ENCODE results near the gene GP5. TPM values are rescaled to one million over a fixed set of nuclear protein-coding genes. Genes with fewer than 3 reads are reported as not detected.

GP5 gene
- total RNA-seq, 1 experiment from 2014 or later: not detected

- BruUV-seq (replicated peaks): no TSS peak
- no peak for DNase-seq
- Histone ChIP-seq H4K20me1 (ENCODE audit: insufficient read depth) (no peaks in the 10 kb centered on the region), H3K4me1 (replicated peaks; ENCODE audit: insufficient read depth) (no peaks in the 10 kb centered on the region), H3K9me2 (ENCODE audit: insufficient read depth) (no peaks in the 10 kb centered on the region), H3K36me3 (ENCODE audit: low read depth) (no peaks in the 10 kb centered on the region), H3K27ac (no peak overlapping the region), H3F3A (ENCODE audit: insufficient read depth, low read depth) (no peaks in the 10 kb centered on the region; the same call in 1 of the 2 replicates), H3K27me3 (ENCODE audit: insufficient read depth, low read depth) (peaks cover 20% of the 10 kb centered on the region; the same call in 1 of the 2 replicates), H3K9me3 (ENCODE audit: insufficient read depth, low read depth) (peaks cover 10% of the 10 kb centered on the region; the same call in 1 of the 2 replicates), H3K4me3 (no peak overlapping the region), H3K4me2 (no peak overlapping the region), H2AFZ (no peak overlapping the region), H3K79me2 (ENCODE audit: low read depth) (no peaks in the 10 kb centered on the region)
- intact Hi-C loops (cut with micrococcal nuclease; ENCODE audit: unreplicated experiment): no loop called here
- ChIA-PET CTCF (no interaction called here), POLR2A (ENCODE audit: unreplicated experiment) (no interaction called here)
- TF ChIP-seq CTCF (conservative IDR thresholded peaks at IDR 0.05) (no peak), EZH2 (IDR thresholded peaks at IDR 0.05; ENCODE audit: low read depth) (no peak)
Measured at GRCh38 chr3:194392576-194392975, 6.5 kb downstream of the GP5 start.

GRCh38 chr3:194390835-194391234, 8.2 kb downstream of the GP5 start:
- no peak for DNase-seq
- Histone ChIP-seq H3K27me3 (ENCODE audit: insufficient read depth, low read depth) (peaks cover 20% of the 10 kb centered on the region; the same call in 1 of the 2 replicates), H4K20me1 (ENCODE audit: insufficient read depth) (no peaks in the 10 kb centered on the region), H3K9me3 (ENCODE audit: insufficient read depth, low read depth) (peaks cover 10% of the 10 kb centered on the region; the same call in 1 of the 2 replicates), H3K4me1 (replicated peaks; ENCODE audit: insufficient read depth) (no peaks in the 10 kb centered on the region), H3K27ac (no peak overlapping the region), H3K9me2 (ENCODE audit: insufficient read depth) (no peaks in the 10 kb centered on the region), H3K4me3 (no peak overlapping the region), H3K79me2 (ENCODE audit: low read depth) (no peaks in the 10 kb centered on the region), H3K36me3 (ENCODE audit: low read depth) (no peaks in the 10 kb centered on the region), H3F3A (ENCODE audit: insufficient read depth, low read depth) (no peaks in the 10 kb centered on the region; the same call in 1 of the 2 replicates), H3K4me2 (no peak overlapping the region), H2AFZ (no peak overlapping the region)
- TF ChIP-seq CTCF (conservative IDR thresholded peaks at IDR 0.05) (no peak), EZH2 (IDR thresholded peaks at IDR 0.05; ENCODE audit: low read depth) (no peak)
- ChIA-PET POLR2A (ENCODE audit: unreplicated experiment) (no interaction called here), CTCF (no interaction called here)
- no TSS peak for BruUV-seq (replicated peaks)
- intact Hi-C loops (cut with micrococcal nuclease; ENCODE audit: unreplicated experiment): no loop called here

- ChIA-PET CTCF (no interaction called here), POLR2A (ENCODE audit: unreplicated experiment) (no interaction called here)
- H3K4me3 ChIP-seq: no peak overlapping the region
- peaks cover 20% of the 10 kb centered on the region; the same call in 1 of the 2 replicates for H3K27me3 ChIP-seq (ENCODE audit: insufficient read depth, low read depth)
- no TSS peak for BruUV-seq (replicated peaks)
- intact Hi-C loops (cut with micrococcal nuclease; ENCODE audit: unreplicated experiment): no loop called here
- no peaks in the 10 kb centered on the region for H3K79me2 ChIP-seq (ENCODE audit: low read depth)
- no peaks in the 10 kb centered on the region for H4K20me1 ChIP-seq (ENCODE audit: insufficient read depth)
- no peaks in the 10 kb centered on the region for H3K4me1 ChIP-seq (replicated peaks; ENCODE audit: insufficient read depth)
- no peak for DNase-seq
- no peaks in the 10 kb centered on the region for H3F3A ChIP-seq (ENCODE audit: insufficient read depth, low read depth)
- no peak overlapping the region for H3K4me2 ChIP-seq
- TF ChIP-seq CTCF (conservative IDR thresholded peaks at IDR 0.05) (no peak), EZH2 (IDR thresholded peaks at IDR 0.05; ENCODE audit: low read depth) (no peak)
- H3K9me2 ChIP-seq (ENCODE audit: insufficient read depth): no peaks in the 10 kb centered on the region
- no peak overlapping the region for H2AFZ ChIP-seq
- H3K27ac ChIP-seq: no peak overlapping the region
- H3K9me3 ChIP-seq (ENCODE audit: insufficient read depth, low read depth): peaks cover 10% of the 10 kb centered on the region; the same call in 1 of the 2 replicates
- no peaks in the 10 kb centered on the region for H3K36me3 ChIP-seq (ENCODE audit: low read depth)
Measured at GRCh38 chr3:194389269-194389668, 9.8 kb downstream of the GP5 start.
